Nephron progenitor cell (in vitro differentiated cells): ENCODE data around the gene QRICH1.

ENCODE experiments used
- DNase-seq: peaks from one replicate; pipeline ENCODE4 v3.0.0; 2021
- H3K27ac Mint-ChIP-seq: 2 replicates; pipeline ENCODE4 v1.8.0; 2021; ENCODE audit warnings: mild to moderate bottlenecking, moderate library complexity, mixed read lengths
- H3K27me3 Mint-ChIP-seq: 2 replicates; pipeline ENCODE4 v1.8.0; 2021; ENCODE audit warnings: mild to moderate bottlenecking, low read depth, mixed read lengths; ENCODE audit not compliant: poor library complexity
- H3K36me3 Mint-ChIP-seq: 2 replicates; pipeline ENCODE4 v1.8.0; 2021; ENCODE audit warnings: low read depth, mixed read lengths
- H3K4me1 Mint-ChIP-seq: 2 replicates; pipeline ENCODE4 v1.8.0; 2021; ENCODE audit warnings: mixed read lengths
- H3K4me3 Mint-ChIP-seq: 2 replicates; pipeline ENCODE4 v1.8.0; 2021; ENCODE audit warnings: mild to moderate bottlenecking, moderate library complexity, mixed read lengths
- H3K9me3 Mint-ChIP-seq: 2 replicates; pipeline ENCODE4 v1.8.0; 2021; ENCODE audit warnings: mild to moderate bottlenecking, moderate library complexity, mixed read lengths
- CTCF ChIP-seq: fragments of 200-600 bp; sonication (generic); IDR thresholded peaks from 2 replicates; pipeline ENCODE4 v1.5.0; 2021; ENCODE audit warnings: antibody characterized with exemption

QRICH1 gene

GRCh38 chr3:49017229-49017970, 76.5 kb downstream of the QRICH1 start:
- no peaks in the 10 kb centered on the region for H3K27me3 Mint-ChIP-seq
- H3K36me3 Mint-ChIP-seq: peaks cover 21% of the 10 kb centered on the region
- no peak for TF ChIP-seq CTCF
- DNase-seq: no peak
- H3K27ac Mint-ChIP-seq: no peak overlapping the region
- no peaks in the 10 kb centered on the region for H3K9me3 Mint-ChIP-seq
- H3K4me3 Mint-ChIP-seq: peak overlapping the region; percentile 96
- peaks cover 24% of the 10 kb centered on the region for H3K4me1 Mint-ChIP-seq

- Mint-ChIP-seq H3K4me3 (peak overlapping the region; percentile 96), H3K4me1 (peaks cover 23% of the 10 kb centered on the region)
Measured at GRCh38 chr3:49016414-49017228, 77.2 kb downstream of the QRICH1 start.

GRCh38 chr3:49015765-49016164, 78.1 kb downstream of the QRICH1 start:
- H3K9me3 Mint-ChIP-seq: no peaks in the 10 kb centered on the region
- peaks cover 23% of the 10 kb centered on the region for H3K4me1 Mint-ChIP-seq
- H3K27me3 Mint-ChIP-seq: no peaks in the 10 kb centered on the region
- DNase-seq: no peak
- no peak for TF ChIP-seq CTCF
- H3K4me3 Mint-ChIP-seq: no peak overlapping the region
- H3K27ac Mint-ChIP-seq: peak overlapping the region; percentile 87
- peaks cover 27% of the 10 kb centered on the region for H3K36me3 Mint-ChIP-seq

More at GRCh38 chr3:49016414-49017228, 77.2 kb downstream of the QRICH1 start:
- TF ChIP-seq CTCF: no peak
- Mint-ChIP-seq H3K9me3 (no peaks in the 10 kb centered on the region), H3K36me3 (peaks cover 27% of the 10 kb centered on the region), H3K27ac (peak overlapping the region; percentile 25), H3K27me3 (no peaks in the 10 kb centered on the region)
- DNase-seq: no peak

GRCh38 chr3:49015072-49015471, 78.8 kb downstream of the QRICH1 start:
- H3K4me1 Mint-ChIP-seq: peaks cover 19% of the 10 kb centered on the region
- no peak for DNase-seq
- TF ChIP-seq CTCF: no peak
- H3K4me3 Mint-ChIP-seq: no peak overlapping the region
- H3K36me3 Mint-ChIP-seq: peaks cover 27% of the 10 kb centered on the region
- no peaks in the 10 kb centered on the region for H3K9me3 Mint-ChIP-seq
- H3K27me3 Mint-ChIP-seq: no peaks in the 10 kb centered on the region
- H3K27ac Mint-ChIP-seq: peak overlapping the region; percentile 87

- Mint-ChIP-seq H3K27ac (no peak overlapping the region), H3K9me3 (no peaks in the 10 kb centered on the region), H3K4me1 (peaks cover 18% of the 10 kb centered on the region), H3K4me3 (no peak overlapping the region), H3K36me3 (peaks cover 32% of the 10 kb centered on the region), H3K27me3 (no peaks in the 10 kb centered on the region)
- DNase-seq: peak; percentile 56
- TF ChIP-seq CTCF: peak; percentile 53
Measured at GRCh38 chr3:49013738-49014660, 79.9 kb downstream of the QRICH1 start.
